Erythroblast (primary cell): Measurements from ENCODE around the gene CLK3.
"Not testable (repeated sequence)": the region's sequence is repeated elsewhere in the genome, so short reads cannot be mapped to it uniquely, and the experiment has no call there.

ENCODE experiments used
- DNase-seq, 2 experiments: peaks; one replicate each; lab custom pipeline; 2025; lab: John Stamatoyannopoulos, UW
- GATA1 ChIP-seq: IDR thresholded peaks from 2 replicates; pipeline ENCODE4 v1.6.1; 2011; ENCODE audit warnings: low read depth, mild to moderate bottlenecking, control low read depth, low read length, moderate library complexity
- POLR2A ChIP-seq: IDR thresholded peaks from 2 replicates; pipeline ENCODE4 v1.6.1; 2011; ENCODE audit warnings: mild to moderate bottlenecking, low read length

The CLK3 gene

DNA sequence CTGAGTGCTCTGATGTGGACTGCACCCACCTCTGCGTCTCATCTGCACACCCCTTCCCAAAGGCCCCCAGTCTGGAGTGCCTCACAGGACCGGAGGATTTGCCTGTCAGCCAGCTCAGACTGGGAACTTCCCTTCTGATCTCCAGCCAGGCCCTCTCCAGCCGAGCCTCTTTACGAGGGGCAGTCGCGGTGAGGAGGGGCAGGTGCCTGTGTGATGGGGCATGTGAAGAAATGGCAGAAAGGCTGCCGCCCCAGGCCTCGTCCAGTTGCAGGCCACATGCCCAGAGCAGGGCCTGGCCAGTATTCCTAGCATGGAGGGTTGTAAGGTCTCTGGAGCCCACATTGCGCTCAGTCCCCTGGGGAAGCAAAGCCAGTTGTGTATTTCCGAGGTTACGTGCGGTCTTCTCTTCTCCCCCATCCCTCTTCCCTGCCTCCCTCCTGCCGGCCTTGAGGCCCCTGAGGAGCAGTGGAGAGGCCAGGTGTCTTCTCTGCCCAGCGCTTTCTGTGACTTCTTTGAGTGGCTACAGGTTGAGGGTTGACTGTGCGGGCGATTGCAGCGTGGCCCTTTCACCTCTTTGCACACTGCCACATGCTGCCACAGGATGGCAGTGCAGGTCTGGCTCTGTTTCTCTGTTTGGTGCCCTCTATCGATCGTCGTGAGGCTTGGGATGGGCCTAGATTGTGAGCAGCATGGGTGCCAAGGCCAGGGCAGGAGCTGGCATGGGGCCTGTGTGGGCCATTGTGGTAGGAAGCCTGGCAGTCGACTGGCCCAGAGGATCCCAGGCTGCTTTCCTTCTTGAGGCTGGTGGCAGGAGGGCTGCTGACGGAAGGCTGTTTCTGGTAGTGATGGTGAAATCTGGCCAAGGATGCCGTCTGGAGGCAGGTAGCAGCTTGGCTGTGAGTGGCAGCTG, 5.3 kb downstream of the CLK3 start:
- DNase-seq: peak; percentile 84 to 88
- TF ChIP-seq POLR2A: peak; percentile 28
- TF ChIP-seq GATA1: no peak

- DNase-seq: no peak
Observed at GRCh38 chr15:74621546-74621920, 5.9 kb downstream of the CLK3 start.

DNA sequence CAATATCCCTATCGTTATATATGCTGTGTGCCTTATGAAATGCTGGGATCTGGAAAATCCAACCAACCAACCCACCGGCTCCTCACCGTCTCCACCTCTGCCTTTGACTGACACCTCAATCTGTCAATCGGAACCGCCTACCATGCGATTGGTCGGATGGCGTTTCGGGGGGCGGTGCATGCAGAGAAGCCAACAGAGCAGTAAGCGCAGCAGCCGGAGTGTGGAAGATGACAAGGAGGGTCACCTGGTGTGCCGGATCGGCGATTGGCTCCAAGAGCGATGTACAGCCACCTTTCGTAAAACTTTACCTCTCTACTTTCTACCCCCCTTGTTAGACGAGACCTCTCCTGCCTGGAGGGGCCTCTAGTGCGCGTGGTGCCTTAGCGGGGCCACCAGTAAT, 6.3 kb downstream of the CLK3 start:
- peak in 1 of 2 experiments; percentile 18 for DNase-seq
- TF ChIP-seq POLR2A: no peak
- TF ChIP-seq GATA1: no peak

More at GRCh38 chr15:74621546-74621920, 5.9 kb downstream of the CLK3 start:
- no peak for TF ChIP-seq POLR2A

- no peak for DNase-seq
- TF ChIP-seq POLR2A (no peak), GATA1 (no peak)
Observed at GRCh38 chr15:74622758-74623157, 7.1 kb downstream of the CLK3 start.

GRCh38 chr15:74624020-74624602, 8.5 kb downstream of the CLK3 start:
- no peak for DNase-seq
- TF ChIP-seq POLR2A (no peak), GATA1 (no peak)

GRCh38 chr15:74625693-74626092, 10.1 kb downstream of the CLK3 start:
- no peak for DNase-seq
- TF ChIP-seq GATA1: no peak
- TF ChIP-seq POLR2A: no peak

DNA sequence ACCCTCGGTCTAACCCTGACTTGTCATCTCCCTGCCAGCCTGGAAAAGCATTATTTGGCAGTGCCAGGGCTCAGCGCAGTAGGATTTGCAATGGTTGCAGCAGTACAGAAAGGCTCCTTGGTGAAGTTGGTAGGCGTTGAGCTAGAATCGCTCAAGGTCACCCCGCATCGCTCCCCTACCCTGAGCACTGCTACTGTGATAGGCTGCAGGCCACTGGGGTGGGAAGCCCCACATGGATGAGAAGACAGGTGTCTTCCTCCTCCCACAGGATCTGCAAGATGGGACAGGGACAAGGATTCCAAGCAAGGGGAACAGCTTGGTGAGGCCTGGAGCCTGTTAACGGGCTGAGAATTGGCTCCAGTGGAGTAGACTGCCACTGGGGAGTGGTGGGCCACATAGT, 10.7 kb downstream of the CLK3 start:
- DNase-seq: no peak
- TF ChIP-seq GATA1: no peak
- no peak for TF ChIP-seq POLR2A

DNA sequence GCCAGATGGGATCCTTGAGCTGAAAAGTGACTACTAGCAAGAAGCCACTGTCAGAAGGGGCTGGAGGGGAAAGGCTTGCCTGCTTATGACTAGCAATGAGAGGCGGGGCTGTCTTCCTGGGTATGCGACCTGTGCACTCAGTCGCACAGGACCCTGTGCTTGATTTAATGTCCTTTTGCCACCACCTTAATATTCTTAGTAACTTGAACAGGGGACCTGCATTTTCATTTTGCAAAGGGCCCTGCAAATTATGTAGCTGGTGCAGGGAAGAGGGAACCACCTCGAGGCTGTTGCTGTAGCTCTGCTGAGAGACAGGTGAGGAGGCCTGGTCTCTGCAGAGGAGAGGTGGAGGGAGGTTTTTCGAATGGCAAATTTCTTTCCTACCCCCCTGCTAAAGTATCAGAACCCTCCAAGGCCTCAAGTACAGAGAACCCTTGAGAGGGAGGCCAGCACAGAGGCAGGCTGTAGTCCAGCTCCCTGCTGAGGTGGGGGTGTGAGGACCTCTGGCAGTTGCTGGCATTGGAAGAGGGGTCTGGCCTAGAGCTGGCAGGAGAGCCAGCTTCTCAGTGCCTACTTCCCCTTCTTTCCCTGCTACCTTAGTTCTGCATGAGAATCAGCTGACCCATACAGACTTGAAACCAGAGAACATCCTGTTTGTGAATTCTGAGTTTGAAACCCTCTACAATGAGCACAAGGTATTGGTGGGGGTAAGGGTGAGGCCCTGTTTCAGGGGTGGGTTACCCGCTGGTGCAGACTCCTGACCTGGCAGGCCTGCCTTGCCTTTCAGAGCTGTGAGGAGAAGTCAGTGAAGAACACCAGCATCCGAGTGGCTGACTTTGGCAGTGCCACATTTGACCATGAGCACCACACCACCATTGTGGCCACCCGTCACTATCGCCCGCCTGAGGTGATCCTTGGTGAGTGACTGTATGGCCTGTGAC, 11.4 kb downstream of the CLK3 start:
- DNase-seq: no peak
- TF ChIP-seq POLR2A (no peak), GATA1 (no peak)

- TF ChIP-seq GATA1 (no peak), POLR2A (no peak)
- DNase-seq: no peak
Observed at GRCh38 chr15:74627766-74628165, 12.1 kb downstream of the CLK3 start.

DNA sequence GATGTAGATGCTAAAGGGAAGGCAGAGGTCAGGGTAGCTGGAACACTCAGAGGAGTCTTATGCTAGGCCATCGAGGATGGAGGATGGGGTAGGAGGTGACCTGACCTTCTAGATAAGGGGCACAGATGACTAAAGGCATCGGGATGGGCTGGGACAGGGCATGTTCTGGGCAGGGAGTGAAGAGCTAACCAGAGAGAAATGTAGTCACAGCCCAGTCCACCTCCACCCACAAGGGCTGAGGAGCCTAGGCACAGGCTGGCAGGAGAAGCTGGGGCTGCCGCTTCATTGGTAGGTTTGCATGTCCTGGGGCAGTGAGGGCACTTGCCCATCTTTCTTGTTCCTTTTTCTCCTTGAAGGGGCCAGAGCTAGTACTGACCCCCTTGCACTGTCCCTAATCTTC, 12.6 kb downstream of the CLK3 start:
- no peak for TF ChIP-seq GATA1
- no peak for TF ChIP-seq POLR2A
- no peak for DNase-seq

DNA sequence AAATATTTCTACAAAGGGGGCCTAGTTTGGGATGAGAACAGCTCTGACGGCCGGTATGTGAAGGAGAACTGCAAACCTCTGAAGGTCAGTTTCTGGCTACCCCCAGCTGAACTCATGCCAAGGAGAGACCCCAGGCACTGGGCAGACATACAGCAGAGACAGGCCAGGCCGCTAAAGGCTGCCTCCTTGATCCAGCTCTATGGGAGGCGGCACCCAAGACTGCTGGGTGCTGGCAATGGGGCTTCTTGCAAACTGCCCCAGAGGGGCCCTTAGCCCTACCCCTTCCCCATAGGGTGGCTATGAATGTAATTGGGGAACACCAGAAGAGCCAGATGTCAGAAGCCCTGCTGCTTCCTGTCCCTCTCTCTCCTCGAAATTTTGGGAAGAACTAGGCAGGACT, 13.3 kb downstream of the CLK3 start:
- no peak for TF ChIP-seq GATA1
- no peak for DNase-seq

DNA sequence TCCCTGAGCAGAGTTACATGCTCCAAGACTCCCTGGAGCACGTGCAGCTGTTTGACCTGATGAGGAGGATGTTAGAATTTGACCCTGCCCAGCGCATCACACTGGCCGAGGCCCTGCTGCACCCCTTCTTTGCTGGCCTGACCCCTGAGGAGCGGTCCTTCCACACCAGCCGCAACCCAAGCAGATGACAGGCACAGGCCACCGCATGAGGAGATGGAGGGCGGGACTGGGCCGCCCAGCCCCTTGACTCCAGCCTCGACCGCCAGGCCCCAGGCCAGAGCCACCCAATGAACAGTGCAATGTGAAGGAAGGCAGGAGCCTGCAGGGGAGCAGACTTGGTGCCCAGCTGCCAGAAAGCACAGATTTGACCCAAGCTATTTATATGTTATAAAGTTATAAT, 14.1 kb downstream of the CLK3 start:
- DNase-seq: not testable (repeated sequence)

DNA sequence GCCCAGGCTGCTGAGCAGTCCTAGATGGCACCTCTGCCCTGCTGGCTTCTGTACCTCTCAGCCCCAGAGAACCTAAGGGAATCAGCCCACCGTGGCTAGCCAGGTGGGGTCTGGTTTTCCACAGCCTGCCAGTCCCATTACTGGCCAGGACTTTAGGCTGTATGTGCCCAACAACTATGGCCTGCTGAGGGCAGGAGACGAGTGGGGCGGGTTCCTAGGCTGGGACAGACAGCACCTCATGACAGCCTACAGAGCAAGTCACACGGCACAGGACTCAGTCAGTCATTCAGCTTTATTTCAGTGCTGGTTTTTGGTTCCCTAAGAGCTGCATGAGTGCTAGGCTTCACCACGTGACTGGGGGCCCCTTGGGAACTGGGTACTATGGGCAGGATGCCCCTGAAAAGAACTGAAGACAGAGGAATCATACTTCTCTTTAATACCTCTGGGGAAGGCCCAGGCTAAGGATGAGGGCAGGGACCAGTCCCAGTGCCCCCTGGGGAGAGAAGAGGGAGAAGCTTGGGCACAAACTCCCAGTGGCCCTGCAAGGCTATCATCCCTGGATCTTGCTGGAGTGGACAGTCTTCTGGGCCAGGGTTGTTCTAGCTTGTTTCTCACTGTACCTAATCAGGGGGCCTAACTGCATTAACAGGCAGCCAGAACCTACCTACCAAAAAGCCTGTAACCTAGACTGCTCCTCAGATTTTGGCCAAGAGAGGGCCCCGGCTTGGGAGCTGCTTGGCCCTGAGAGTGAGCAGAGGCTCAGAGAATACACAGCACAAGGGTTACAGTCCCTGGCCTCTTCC, 14.8 kb downstream of the CLK3 start:
- DNase-seq: peak in 1 of 2 experiments; percentile 23
- TF ChIP-seq GATA1: no peak
- TF ChIP-seq POLR2A: no peak
